PFSK-1 (cell line): ENCODE measurements around the gene CBX1.

ENCODE experiments used
- FOXP2 ChIP-seq: optimal IDR thresholded peaks from 2 replicates; pipeline ENCODE3; 2011; ENCODE audit warnings: borderline replicate concordance, control low read depth, inconsistent platforms; ENCODE audit not compliant: insufficient read depth; ENCODE audit errors: extremely low read length, extremely low read depth
- POLR2AphosphoS5 ChIP-seq: IDR thresholded peaks from 2 replicates; pipeline ENCODE4 v1.6.1; 2012; ENCODE audit warnings: low read depth, mild to moderate bottlenecking, control low read depth, low read length, moderate library complexity
- REST ChIP-seq, 2 experiments: IDR thresholded peaks; 2 replicates each; pipeline versions ENCODE4 v1.6.1 to v1.8.0; 2011 to 2012; ENCODE audit warnings: low read depth in 2 of 2, low read length in 2 of 2, control low read depth in 1 of 2, inconsistent platforms in 1 of 2, mild to moderate bottlenecking in 1 of 2, moderate library complexity in 1 of 2; ENCODE audit not compliant: insufficient read depth in 1 of 2
- SIN3A ChIP-seq: IDR thresholded peaks from 2 replicates; pipeline ENCODE4 v1.6.1; 2012; ENCODE audit warnings: mild to moderate bottlenecking, low read length, moderate library complexity, borderline replicate concordance; ENCODE audit not compliant: insufficient read depth
- TAF1 ChIP-seq: IDR thresholded peaks from 2 replicates; pipeline ENCODE4 v1.6.1; 2012; ENCODE audit warnings: low read length, control low read depth, borderline replicate concordance; ENCODE audit not compliant: insufficient read depth

Gene CBX1

DNA sequence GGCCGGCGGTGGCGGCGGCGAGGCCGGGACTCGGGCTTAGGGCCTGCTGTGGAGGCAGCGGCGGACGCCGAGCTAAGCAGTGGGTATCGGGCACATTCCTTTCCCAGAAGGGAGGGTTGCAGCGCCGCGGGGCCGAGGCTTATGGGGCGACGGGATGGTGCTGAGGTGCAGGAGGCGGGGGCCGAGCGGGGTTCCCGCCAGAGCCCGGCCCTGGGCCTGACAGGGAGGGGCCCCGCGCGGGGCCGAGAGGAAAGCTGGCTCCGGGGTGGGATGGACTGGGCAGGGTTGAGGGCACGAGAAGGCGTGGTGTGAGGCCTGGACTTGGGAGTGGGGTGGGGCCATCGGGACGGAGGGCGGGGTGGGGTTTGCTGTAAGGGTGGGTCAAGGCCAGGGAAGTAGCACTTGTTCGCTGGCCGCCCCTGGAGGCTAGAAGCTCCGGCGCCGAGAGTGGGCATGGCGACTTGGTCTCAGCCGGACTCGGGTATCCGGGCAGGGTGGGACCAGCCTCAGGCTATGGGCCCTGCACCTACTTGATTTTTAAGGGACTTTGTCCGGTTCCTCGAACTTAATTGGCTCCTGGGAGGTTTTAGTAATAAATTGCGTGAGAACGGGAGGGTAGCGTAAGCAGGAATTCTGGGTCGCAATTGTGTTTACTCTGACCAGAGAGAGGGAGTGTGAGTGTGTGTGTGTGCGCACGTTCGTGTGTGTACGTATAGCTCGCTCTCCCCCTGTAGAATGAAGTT lies 52.7 kb downstream of the CBX1 start:
- no peak for TF ChIP-seq TAF1
- peak; percentile 96 for TF ChIP-seq POLR2AphosphoS5
- no peak for TF ChIP-seq FOXP2
- peak in 1 of 2 experiments; percentile 7; a peak in 1 of 4 replicates for TF ChIP-seq REST (IDR thresholded peaks at IDR 0.05; ENCODE audit: insufficient read depth in 1 of 2, low read depth in 2 of 2, low read length in 2 of 2)
- peak; percentile 56; the same call in 1 of the 2 replicates for TF ChIP-seq SIN3A

- no peak; a peak in 1 of 4 replicates for TF ChIP-seq REST (IDR thresholded peaks at IDR 0.05; ENCODE audit: insufficient read depth in 1 of 2, low read depth in 2 of 2, low read length in 2 of 2)
- no peak for TF ChIP-seq SIN3A
- peak; percentile 81 for TF ChIP-seq POLR2AphosphoS5
Observed at GRCh38 chr17:48047741-48048383, 53.4 kb downstream of the CBX1 start, which contains the start of gene NFE2L1. NFE2L1 (plus strand) TSS chr17:48048359; CDS start chr17:48051119, 2,760 bp downstream.

GRCh38 chr17:48047113-48047740 lies 54.1 kb downstream of the CBX1 start:
- TF ChIP-seq TAF1 (no peak), POLR2AphosphoS5 (peak; percentile 14; the same call in 1 of the 2 replicates), FOXP2 (no peak), REST (IDR thresholded peaks at IDR 0.05; ENCODE audit: insufficient read depth in 1 of 2, low read depth in 2 of 2, low read length in 2 of 2) (no peak), SIN3A (0 out of 2 replicates have a peak, but pooled peaks have one; percentile 13)

- no peak for TF ChIP-seq POLR2AphosphoS5
- no peak for TF ChIP-seq TAF1
- TF ChIP-seq FOXP2: no peak
- TF ChIP-seq REST (IDR thresholded peaks at IDR 0.05; ENCODE audit: insufficient read depth in 1 of 2, low read depth in 2 of 2, low read length in 2 of 2): no peak
- no peak for TF ChIP-seq SIN3A
Observed at GRCh38 chr17:48046296-48046695, 55.0 kb downstream of the CBX1 start.
